Measurements from ENCODE around the gene HNF4A.

DNA sequence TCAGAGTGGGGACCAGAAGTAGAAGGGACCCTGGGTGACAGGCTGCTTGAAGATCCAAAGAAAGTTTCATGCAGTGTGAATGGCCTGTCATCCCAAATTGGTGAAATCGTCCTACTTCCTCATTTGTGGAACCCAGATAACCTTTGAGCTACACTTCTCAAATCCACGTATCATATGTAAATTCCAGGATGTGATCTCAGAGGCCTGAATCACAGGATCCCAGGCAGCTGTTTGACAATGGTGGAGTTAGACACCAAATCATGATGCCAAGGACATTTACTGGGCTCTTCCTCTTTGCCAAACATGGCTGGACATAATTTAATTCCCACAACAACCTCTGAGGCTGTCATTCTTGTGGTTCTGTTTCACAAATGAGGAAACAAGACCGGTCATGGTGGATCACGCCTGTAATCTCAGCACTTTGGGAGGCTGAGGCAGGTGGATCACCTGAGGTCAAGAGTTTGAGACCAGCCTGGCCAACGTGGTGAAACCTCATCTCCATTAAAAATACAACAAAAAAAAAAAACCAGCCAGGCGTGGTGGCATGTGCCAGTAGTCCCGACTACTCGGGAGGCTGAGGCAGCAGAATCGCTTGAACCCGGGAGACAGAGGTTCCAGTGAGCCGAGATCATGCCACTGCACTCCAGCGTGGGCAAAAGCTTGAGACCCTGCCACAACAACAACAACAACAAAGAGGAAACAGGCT, 80.3 kb downstream of the HNF4A start:
- no peak for TF ChIP-seq POLR2A (IDR thresholded peaks at IDR 0.05)
- TF ChIP-seq, protein P1, sequence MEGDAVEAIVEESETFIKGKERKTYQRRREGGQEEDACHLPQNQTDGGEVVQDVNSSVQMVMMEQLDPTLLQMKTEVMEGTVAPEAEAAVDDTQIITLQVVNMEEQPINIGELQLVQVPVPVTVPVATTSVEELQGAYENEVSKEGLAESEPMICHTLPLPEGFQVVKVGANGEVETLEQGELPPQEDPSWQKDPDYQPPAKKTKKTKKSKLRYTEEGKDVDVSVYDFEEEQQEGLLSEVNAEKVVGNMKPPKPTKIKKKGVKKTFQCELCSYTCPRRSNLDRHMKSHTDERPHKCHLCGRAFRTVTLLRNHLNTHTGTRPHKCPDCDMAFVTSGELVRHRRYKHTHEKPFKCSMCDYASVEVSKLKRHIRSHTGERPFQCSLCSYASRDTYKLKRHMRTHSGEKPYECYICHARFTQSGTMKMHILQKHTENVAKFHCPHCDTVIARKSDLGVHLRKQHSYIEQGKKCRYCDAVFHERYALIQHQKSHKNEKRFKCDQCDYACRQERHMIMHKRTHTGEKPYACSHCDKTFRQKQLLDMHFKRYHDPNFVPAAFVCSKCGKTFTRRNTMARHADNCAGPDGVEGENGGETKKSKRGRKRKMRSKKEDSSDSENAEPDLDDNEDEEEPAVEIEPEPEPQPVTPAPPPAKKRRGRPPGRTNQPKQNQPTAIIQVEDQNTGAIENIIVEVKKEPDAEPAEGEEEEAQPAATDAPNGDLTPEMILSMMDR (IDR thresholded peaks at IDR 0.05), result no peak

Measured in ovary (tissue), 3 donors.